Stimulated activated CD4-positive, alpha-beta T cell treated with anti-CD3 and anti-CD28 coated beads, Interleukin-1b, Interleukin-23, amount 100 ng/mL, for 48 hours (primary cell): ENCODE results near the gene NXF3.
"Not testable (repeated sequence)": the region's sequence is repeated elsewhere in the genome, so short reads cannot be mapped to it uniquely, and the experiment has no call there.

Experiments used
- DNase-seq: peaks from one replicate; pipeline ENCODE4 v3.0.0-alpha.2; 2020

Gene NXF3

GRCh38 chrX:103033371-103033770 is 59.6 kb downstream of the NXF3 start:
- not testable (repeated sequence) for DNase-seq
